Epithelial cell of proximal tubule (primary cell): ENCODE results near the gene CACNG8. TPM values are rescaled to one million over a fixed set of nuclear protein-coding genes. Genes with fewer than 3 reads are reported as not detected.

Source experiments
- DNase-seq: peaks from one replicate; pipeline ENCODE4 v3.0.0-alpha.2; 2011; ENCODE audit warnings: low read depth
- H3K4me3 ChIP-seq: 2 replicates; pipeline ENCODE4 v1.5.1; 2011; ENCODE audit warnings: low read depth, mild to moderate bottlenecking, low read length
- total RNA-seq: library from RNA; depleted of rRNA; stranded (reverse); fragments of >200 nt; gene quantifications from 2 replicates; pipeline ENCODE4 v1.2.3, GENCODE V29; 2015
- TF ChIP-seq, protein P1 (sequence below): conservative IDR thresholded peaks from 2 replicates; pipeline ENCODE4 v1.5.1; 2012; ENCODE audit warnings: low read depth, mild to moderate bottlenecking, low read length

CACNG8 gene
- total RNA-seq, 1 donor from 2014 or later = not detected

DNA sequence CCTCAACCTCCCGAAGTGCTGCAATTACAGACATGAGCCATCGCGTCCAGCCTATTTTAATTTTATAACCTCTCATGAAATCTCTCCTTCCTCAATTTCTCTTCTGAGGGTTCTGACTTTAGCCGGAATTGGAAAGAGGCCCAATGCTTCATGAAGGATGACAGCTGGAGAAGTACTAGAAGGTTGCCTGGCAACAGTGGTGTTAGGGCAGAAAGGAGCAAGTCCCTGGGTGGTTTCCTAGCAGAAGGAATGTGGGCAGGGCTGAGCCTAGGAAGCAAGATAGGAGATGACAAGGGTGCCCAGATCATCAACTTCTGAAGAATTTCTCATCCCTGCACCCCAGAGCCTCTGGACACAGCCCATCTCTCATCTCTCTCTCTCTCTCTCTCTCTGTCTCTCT is 54.5 kb downstream of the CACNG8 start:
- TF ChIP-seq, protein P1, sequence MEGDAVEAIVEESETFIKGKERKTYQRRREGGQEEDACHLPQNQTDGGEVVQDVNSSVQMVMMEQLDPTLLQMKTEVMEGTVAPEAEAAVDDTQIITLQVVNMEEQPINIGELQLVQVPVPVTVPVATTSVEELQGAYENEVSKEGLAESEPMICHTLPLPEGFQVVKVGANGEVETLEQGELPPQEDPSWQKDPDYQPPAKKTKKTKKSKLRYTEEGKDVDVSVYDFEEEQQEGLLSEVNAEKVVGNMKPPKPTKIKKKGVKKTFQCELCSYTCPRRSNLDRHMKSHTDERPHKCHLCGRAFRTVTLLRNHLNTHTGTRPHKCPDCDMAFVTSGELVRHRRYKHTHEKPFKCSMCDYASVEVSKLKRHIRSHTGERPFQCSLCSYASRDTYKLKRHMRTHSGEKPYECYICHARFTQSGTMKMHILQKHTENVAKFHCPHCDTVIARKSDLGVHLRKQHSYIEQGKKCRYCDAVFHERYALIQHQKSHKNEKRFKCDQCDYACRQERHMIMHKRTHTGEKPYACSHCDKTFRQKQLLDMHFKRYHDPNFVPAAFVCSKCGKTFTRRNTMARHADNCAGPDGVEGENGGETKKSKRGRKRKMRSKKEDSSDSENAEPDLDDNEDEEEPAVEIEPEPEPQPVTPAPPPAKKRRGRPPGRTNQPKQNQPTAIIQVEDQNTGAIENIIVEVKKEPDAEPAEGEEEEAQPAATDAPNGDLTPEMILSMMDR = no peak
- no peak for DNase-seq
- no peak overlapping the region for H3K4me3 ChIP-seq

DNA sequence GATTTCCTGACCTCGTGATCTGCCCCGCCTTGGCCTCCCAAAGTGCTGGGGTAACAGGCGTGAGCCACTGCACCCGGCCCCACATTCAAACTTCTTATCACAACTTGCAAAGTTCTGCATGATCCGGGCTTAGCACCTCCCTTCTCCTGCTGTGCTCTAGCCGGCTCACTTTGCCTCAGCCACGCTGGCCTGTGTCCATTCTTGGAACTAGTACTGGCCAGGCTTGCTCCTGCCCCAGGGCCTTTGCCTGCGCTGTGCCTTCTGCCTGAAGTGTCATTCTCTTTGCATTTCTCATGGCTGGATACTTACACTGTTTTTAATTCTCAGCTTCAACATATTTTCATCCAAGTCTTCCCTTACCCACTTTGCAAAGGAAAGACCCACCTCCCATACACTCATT is 58.6 kb downstream of the CACNG8 start:
- no peak for DNase-seq
- TF ChIP-seq, protein P1 = no peak
- no peak overlapping the region for H3K4me3 ChIP-seq

DNA sequence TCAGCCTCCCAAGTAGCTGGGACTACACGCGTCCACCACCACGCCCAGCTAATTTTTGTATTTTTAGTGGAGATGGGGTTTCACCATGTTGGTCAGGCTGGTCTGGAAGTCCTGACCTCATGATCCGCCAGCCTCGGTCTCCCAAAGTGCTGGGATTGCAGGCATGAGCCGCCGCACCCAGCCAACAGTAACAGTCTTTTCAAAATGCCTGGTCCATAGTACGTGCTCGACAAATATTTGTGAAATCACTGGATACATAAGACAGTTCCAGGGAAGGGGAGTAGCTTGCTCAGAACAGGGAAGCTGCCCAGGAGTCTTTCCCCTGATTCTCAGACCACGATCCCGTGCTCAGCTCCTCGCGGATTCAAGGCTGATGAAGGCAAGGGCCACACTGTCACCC is 59.2 kb downstream of the CACNG8 start:
- TF ChIP-seq, protein P1 = no peak
- DNase-seq = no peak
- no peak overlapping the region for H3K4me3 ChIP-seq

DNA sequence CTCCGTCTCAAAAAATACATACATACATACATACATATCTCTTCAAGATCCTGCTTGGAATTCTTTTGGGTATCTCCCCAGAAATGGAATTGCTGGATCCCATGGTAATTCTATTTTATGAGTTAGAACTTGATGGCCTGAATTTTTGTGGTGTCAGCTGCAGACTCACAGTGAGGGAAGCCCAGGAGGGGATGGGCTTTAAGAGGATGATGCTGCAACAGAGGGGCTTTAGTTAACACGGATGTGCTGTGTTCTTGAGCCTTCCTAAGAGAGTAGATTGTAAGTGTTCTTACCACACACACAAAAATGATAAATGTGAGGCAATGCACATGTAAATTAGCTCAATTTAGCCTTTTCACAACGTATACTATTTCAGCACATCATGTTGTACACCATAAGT is 60.5 kb downstream of the CACNG8 start:
- no peak overlapping the region for H3K4me3 ChIP-seq
- DNase-seq = no peak
- TF ChIP-seq, protein P1 = no peak

DNA sequence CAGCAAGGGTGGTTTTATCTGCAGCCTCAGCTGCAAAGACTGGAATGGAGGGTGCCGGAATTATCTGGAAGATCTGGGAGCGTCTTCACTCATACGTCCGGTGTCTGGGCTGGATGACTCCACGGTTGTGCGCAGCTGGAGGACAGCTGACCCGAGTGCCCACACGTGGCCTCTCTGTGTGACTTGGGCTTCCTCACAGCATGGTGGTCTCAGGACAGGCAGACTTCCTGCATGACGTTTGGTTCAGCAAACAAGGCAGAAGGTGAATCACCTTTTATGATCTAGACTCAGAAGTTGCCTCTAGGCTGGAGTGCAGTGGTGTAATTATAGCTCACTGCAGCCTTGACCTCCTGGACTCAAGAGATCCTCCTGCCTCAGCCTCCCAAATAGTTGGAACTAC is 61.9 kb downstream of the CACNG8 start:
- no peak for DNase-seq
- no peak overlapping the region for H3K4me3 ChIP-seq
- TF ChIP-seq, protein P1 = no peak

DNA sequence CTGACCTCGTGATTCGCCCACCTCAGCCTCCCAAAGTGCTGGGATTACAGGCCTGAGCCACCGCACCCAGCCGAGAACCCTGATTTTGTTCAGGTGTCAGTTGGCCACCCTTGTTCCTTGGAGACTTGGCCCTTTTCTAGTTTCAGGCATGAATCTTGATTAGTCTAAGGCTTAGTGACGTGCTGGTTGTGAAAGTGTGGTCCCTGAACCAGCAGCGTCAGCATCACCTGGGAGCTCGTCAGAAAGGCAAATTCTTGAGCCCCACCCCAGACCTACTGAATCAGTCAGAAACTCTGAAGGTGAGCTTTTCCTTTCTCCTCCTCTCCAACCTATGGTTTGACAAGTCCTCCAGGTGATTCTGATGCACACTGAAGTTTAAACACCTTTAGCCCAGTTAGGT is 63.9 kb downstream of the CACNG8 start:
- TF ChIP-seq, protein P1 = no peak
- no peak for DNase-seq
- no peak overlapping the region for H3K4me3 ChIP-seq

DNA sequence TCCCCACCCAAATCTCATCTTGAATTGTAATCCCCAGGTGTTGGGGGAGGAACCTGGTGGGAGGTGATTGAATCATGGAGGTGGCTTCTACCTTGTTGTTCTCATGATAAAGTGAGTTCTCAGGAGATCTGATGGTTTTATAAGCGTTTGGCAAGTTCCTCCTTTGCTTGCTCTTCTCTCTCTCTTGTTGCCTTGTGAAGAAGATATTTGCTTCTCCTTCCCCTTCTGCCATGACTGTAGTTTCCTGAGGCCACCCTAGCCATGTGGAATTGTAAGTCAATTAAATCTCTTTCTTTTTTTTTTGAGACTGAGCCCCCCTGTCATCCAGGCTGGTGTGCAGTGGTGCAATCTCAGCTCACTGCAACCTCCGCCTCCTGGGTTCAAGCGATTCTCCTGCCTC is 66.6 kb downstream of the CACNG8 start:
- no peak for DNase-seq
- H3K4me3 ChIP-seq = no peak overlapping the region
- TF ChIP-seq, protein P1 = no peak
